Type B pancreatic cell (in vitro differentiated cells): ENCODE results near the gene RELT. TPM values are rescaled to one million over a fixed set of nuclear protein-coding genes. Genes with fewer than 3 reads are reported as not detected.

Experiments used
- DNase-seq: peaks from one replicate; pipeline ENCODE4 v3.0.0; 2021; ENCODE audit warnings: mixed read lengths; ENCODE audit not compliant: unreplicated experiment; ENCODE audit errors: extremely low spot score
- H3K27ac Mint-ChIP-seq: 2 replicates; pipeline ENCODE4 v1.8.0; 2021; ENCODE audit warnings: mild to moderate bottlenecking, mixed read lengths
- H3K27me3 Mint-ChIP-seq: 2 replicates; pipeline ENCODE4 v1.8.0; 2021; ENCODE audit warnings: mixed read lengths
- H3K36me3 Mint-ChIP-seq: 2 replicates; pipeline ENCODE4 v1.8.0; 2021; ENCODE audit warnings: mixed read lengths
- H3K4me1 Mint-ChIP-seq: one replicate; pipeline ENCODE4 v1.8.0; 2021; ENCODE audit warnings: mixed read lengths; ENCODE audit not compliant: unreplicated experiment
- H3K4me3 Mint-ChIP-seq: 2 replicates; pipeline ENCODE4 v1.8.0; 2021; ENCODE audit warnings: mild to moderate bottlenecking, mixed read lengths
- H3K9me3 Mint-ChIP-seq: 2 replicates; pipeline ENCODE4 v1.8.0; 2021; ENCODE audit warnings: mixed read lengths
- total RNA-seq: library from RNA; stranded (reverse); gene quantifications from 2 replicates; pipeline ENCODE4 v1.2.1, GENCODE V29; 2021; ENCODE audit warnings: low replicate concordance
- TF ChIP-seq, protein P1 (sequence below): fragments of 200-600 bp; sonication (generic); conservative IDR thresholded peaks from 2 replicates; pipeline ENCODE4 v1.5.0; 2021; ENCODE audit warnings: antibody characterized with exemption, mild to moderate bottlenecking

RELT gene
- total RNA-seq, 1 donor from 2014 or later = 8.5 TPM

DNA sequence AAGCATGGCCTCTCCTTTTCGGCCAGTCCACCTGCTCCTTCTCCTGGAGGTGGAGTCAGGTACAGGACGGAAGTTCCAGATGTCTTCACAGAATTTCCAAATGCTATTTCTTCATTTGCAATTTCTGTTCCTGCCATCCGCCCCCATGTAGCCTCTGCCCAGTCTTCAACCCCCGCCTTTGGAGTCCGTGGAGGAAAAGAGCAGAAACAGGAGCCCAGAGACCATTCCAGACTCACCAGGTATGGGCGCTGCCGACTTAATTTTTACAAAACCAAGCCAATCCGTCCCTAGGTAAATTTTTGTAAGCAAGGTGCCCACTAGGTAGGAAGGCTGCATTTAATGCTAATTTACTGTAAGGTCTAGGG lies 28.9 kb downstream of the RELT start:
- Mint-ChIP-seq H3K27me3 (no peaks in the 10 kb centered on the region), H3K9me3 (no peaks in the 10 kb centered on the region), H3K4me1 (peaks cover 5% of the 10 kb centered on the region), H3K27ac (no peak overlapping the region), H3K36me3 (peaks cover 19% of the 10 kb centered on the region), H3K4me3 (no peak overlapping the region)
- TF ChIP-seq, protein P1, sequence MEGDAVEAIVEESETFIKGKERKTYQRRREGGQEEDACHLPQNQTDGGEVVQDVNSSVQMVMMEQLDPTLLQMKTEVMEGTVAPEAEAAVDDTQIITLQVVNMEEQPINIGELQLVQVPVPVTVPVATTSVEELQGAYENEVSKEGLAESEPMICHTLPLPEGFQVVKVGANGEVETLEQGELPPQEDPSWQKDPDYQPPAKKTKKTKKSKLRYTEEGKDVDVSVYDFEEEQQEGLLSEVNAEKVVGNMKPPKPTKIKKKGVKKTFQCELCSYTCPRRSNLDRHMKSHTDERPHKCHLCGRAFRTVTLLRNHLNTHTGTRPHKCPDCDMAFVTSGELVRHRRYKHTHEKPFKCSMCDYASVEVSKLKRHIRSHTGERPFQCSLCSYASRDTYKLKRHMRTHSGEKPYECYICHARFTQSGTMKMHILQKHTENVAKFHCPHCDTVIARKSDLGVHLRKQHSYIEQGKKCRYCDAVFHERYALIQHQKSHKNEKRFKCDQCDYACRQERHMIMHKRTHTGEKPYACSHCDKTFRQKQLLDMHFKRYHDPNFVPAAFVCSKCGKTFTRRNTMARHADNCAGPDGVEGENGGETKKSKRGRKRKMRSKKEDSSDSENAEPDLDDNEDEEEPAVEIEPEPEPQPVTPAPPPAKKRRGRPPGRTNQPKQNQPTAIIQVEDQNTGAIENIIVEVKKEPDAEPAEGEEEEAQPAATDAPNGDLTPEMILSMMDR = no peak
- DNase-seq = no peak

DNA sequence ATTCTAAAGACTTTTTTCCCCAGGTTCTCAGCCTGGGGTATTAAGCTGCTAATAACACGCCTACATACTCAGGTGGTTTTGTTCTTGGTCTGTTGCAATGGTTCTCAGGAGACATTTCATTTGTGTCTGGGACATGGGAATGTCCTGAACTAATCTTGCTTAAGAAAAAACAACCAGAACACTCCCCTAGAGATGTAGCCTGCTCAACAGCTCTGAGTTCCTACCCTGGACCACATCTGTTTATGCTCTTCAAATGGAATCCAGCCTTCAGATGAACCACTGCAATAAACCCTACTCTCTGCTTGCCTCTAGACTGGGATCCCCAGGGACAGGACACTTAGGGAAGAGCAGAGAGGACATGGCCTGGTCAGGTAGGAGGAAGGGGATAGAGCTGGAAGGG lies 29.9 kb downstream of the RELT start:
- peaks cover 5% of the 10 kb centered on the region for H3K4me1 Mint-ChIP-seq
- no peaks in the 10 kb centered on the region for H3K27me3 Mint-ChIP-seq
- no peak overlapping the region for H3K4me3 Mint-ChIP-seq
- no peak for DNase-seq
- H3K27ac Mint-ChIP-seq = no peak overlapping the region
- H3K36me3 Mint-ChIP-seq = peaks cover 19% of the 10 kb centered on the region
- TF ChIP-seq, protein P1 = no peak
- H3K9me3 Mint-ChIP-seq = no peaks in the 10 kb centered on the region

DNA sequence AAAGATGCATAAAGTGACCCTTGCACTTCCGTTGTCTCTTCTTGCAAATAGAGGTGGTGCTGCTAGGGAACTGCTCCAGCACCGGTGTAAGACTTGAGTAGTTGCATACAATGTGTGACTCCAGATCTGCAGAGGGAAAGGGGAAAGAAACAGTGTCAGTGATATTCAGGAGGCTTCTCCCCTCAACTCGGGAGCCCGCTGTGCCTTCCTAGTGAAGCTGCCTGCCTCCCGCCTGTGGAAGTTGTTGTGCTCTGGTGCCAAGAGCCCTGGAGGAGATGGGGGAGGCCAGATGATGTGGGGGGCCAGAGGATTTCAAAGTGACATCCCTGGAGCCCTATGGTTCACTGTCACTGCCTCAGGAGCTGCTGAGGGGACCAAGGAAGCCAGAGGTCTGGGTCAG lies 30.4 kb downstream of the RELT start:
- Mint-ChIP-seq H3K27me3 (no peaks in the 10 kb centered on the region), H3K4me3 (no peak overlapping the region), H3K4me1 (peaks cover 5% of the 10 kb centered on the region), H3K9me3 (no peaks in the 10 kb centered on the region), H3K36me3 (peaks cover 19% of the 10 kb centered on the region), H3K27ac (no peak overlapping the region)
- DNase-seq = no peak
- TF ChIP-seq, protein P1 = no peak

DNA sequence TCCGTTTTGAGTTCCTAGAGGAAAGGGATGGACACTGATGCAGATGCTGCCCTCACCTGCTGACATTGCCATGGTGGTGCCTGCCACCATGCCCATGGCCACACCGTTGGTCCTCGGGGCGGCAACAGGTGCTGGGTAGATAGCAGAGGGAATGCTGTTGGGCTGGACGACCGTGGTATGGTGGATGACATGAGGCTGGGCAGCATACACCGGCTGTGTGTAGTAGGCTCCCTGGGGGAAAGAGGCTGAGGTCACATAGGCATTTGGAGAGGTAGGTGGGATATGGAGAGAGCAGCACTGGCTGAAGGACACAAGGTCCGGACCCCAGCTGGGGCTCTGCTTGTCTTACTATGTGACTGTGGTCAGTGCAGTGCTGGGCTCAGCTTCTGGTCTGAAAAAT lies 33.2 kb downstream of the RELT start:
- Mint-ChIP-seq H3K27ac (no peak overlapping the region), H3K27me3 (no peaks in the 10 kb centered on the region), H3K4me1 (no peaks in the 10 kb centered on the region), H3K9me3 (no peaks in the 10 kb centered on the region), H3K4me3 (no peak overlapping the region), H3K36me3 (peaks cover 19% of the 10 kb centered on the region)
- TF ChIP-seq, protein P1 = no peak
- no peak for DNase-seq

DNA sequence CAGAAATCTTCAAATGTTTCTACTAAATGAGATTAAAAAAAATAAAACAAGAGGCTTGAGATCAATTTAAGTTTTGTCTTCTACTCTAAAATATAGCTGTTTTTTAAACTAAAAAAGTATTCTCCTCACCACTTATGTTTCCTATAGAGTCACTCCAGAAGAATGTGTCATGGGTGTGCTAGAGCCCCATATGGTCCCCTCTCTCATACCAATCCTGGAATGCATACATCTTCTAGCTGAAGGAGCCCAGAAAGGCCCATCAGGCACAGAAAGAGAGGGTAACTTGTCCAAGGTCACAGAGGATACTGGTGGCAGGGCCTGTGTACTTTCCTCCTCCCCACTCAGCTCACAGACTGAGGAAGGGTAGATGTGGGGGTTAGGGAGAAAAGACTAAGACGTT lies 34.4 kb downstream of the RELT start:
- H3K27me3 Mint-ChIP-seq = no peaks in the 10 kb centered on the region
- no peak overlapping the region for H3K27ac Mint-ChIP-seq
- DNase-seq = no peak
- peaks cover 19% of the 10 kb centered on the region for H3K36me3 Mint-ChIP-seq
- peaks cover 5% of the 10 kb centered on the region for H3K4me1 Mint-ChIP-seq
- TF ChIP-seq, protein P1 = no peak
- H3K4me3 Mint-ChIP-seq = no peak overlapping the region
- no peaks in the 10 kb centered on the region for H3K9me3 Mint-ChIP-seq

DNA sequence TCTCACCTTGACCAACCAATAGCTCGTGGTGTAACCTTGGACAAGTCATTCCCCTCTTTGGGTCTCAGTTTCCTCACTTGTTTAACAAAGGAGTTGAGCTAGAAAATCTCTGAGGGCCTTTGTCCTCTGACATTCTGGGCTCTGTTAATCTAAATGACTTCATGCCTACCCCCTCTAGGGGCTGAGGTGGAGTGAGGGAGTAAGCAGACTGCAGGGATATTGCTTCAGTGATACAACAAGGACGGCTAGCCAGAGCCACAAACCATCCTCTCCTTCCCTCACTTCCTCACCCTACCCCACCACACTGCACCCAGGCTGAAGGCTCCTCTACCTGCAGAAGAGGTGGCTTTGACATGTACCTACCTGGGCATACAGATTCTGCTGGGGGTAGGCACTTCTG lies 34.8 kb downstream of the RELT start:
- no peak for DNase-seq
- Mint-ChIP-seq H3K9me3 (no peaks in the 10 kb centered on the region), H3K27me3 (no peaks in the 10 kb centered on the region), H3K36me3 (peaks cover 21% of the 10 kb centered on the region), H3K4me3 (no peak overlapping the region), H3K4me1 (peaks cover 9% of the 10 kb centered on the region), H3K27ac (no peak overlapping the region)
- TF ChIP-seq, protein P1 = no peak
